Muscle layer of duodenum (tissue), 2 donors: ENCODE data around the gene ZNF687.
A peak's percentile ranks its signal among the peaks of the same experiment; 100 is the strongest.

Experiments
- H3K27ac ChIP-seq: one replicate; pipeline ENCODE4 v1.7.0; 2013; ENCODE audit warnings: mild to moderate bottlenecking, low read length
- H3K27me3 ChIP-seq: one replicate; pipeline ENCODE4 v1.7.0; 2013; ENCODE audit warnings: low read depth, mild to moderate bottlenecking, control low read depth, low read length
- H3K36me3 ChIP-seq, 2 donors: one replicate each; pipeline ENCODE4 v1.7.0; 2013; ENCODE audit warnings: low read length in 2 of 2, control low read depth in 1 of 2, mild to moderate bottlenecking in 1 of 2; ENCODE audit not compliant: insufficient read depth in 2 of 2, control insufficient read depth in 1 of 2
- H3K4me1 ChIP-seq, 2 donors: one replicate each; pipeline ENCODE4 v1.7.0; 2013; ENCODE audit warnings: low read length in 2 of 2, mild to moderate bottlenecking in 2 of 2, control low read depth in 1 of 2, moderate library complexity in 1 of 2; ENCODE audit not compliant: insufficient read depth in 2 of 2, control insufficient read depth in 1 of 2
- H3K4me3 ChIP-seq, 2 donors: one replicate each; pipeline ENCODE4 v1.7.0; 2013; ENCODE audit warnings: low read length in 2 of 2, low read depth in 1 of 2, mild to moderate bottlenecking in 1 of 2
- H3K9me3 ChIP-seq, 2 donors: one replicate each; pipeline ENCODE4 v1.7.0; 2013; ENCODE audit warnings: low read length in 2 of 2, control low read depth in 1 of 2, mild to moderate bottlenecking in 1 of 2; ENCODE audit not compliant: control insufficient read depth in 1 of 2
- donor health status: healthy.

Gene ZNF687

GRCh38 chr1:151290709-151291303 is 8.7 kb downstream of the ZNF687 start:
- H3K27ac ChIP-seq = no peak overlapping the region
- peaks cover 68 to 92% of the 10 kb centered on the region in 2 donors for H3K36me3 ChIP-seq
- H3K4me1 ChIP-seq = no peaks in the 10 kb centered on the region
- H3K4me3 ChIP-seq = no peak overlapping the region
- H3K27me3 ChIP-seq = no peaks in the 10 kb centered on the region
- no peaks in the 10 kb centered on the region for H3K9me3 ChIP-seq

GRCh38 chr1:151292207-151293030 is 10.3 kb downstream of the ZNF687 start:
- no peaks in the 10 kb centered on the region for H3K27me3 ChIP-seq
- peaks cover 60 to 90% of the 10 kb centered on the region in 2 donors for H3K36me3 ChIP-seq
- no peaks in the 10 kb centered on the region for H3K4me1 ChIP-seq
- no peak overlapping the region for H3K27ac ChIP-seq
- H3K9me3 ChIP-seq = no peaks in the 10 kb centered on the region
- no peak overlapping the region for H3K4me3 ChIP-seq

- peaks cover 60 to 89% of the 10 kb centered on the region in 2 donors for H3K36me3 ChIP-seq
- H3K4me1 ChIP-seq = no peaks in the 10 kb centered on the region
- no peak overlapping the region for H3K4me3 ChIP-seq
- no peak overlapping the region for H3K27ac ChIP-seq
- H3K9me3 ChIP-seq = no peaks in the 10 kb centered on the region
- no peaks in the 10 kb centered on the region for H3K27me3 ChIP-seq
Observed at GRCh38 chr1:151293093-151293492, 11.0 kb downstream of the ZNF687 start.

GRCh38 chr1:151294742-151295462 is 12.8 kb downstream of the ZNF687 start:
- no peak overlapping the region for H3K27ac ChIP-seq

GRCh38 chr1:151309811-151310323 is 27.8 kb downstream of the ZNF687 start:
- H3K27ac ChIP-seq = peak overlapping the region; percentile 82
- no peak overlapping the region for H3K4me3 ChIP-seq
- H3K9me3 ChIP-seq = no peaks in the 10 kb centered on the region
- peaks cover 56 to 62% of the 10 kb centered on the region in 2 donors for H3K36me3 ChIP-seq
- H3K27me3 ChIP-seq = no peaks in the 10 kb centered on the region
- peaks cover 33 to 49% of the 10 kb centered on the region in 2 donors for H3K4me1 ChIP-seq

More at GRCh38 chr1:151294742-151295462, 12.8 kb downstream of the ZNF687 start:
- Histone ChIP-seq H3K4me1 (no peaks in the 10 kb centered on the region), H3K4me3 (no peak overlapping the region), H3K9me3 (no peaks in the 10 kb centered on the region), H3K27me3 (no peaks in the 10 kb centered on the region), H3K36me3 (peaks cover 59 to 89% of the 10 kb centered on the region in 2 donors)

- Histone ChIP-seq H3K4me3 (no peak overlapping the region), H3K27ac (peak overlapping the region; percentile 82), H3K36me3 (peaks cover 55 to 62% of the 10 kb centered on the region in 2 donors), H3K27me3 (no peaks in the 10 kb centered on the region), H3K4me1 (peaks cover 33 to 49% of the 10 kb centered on the region in 2 donors), H3K9me3 (no peaks in the 10 kb centered on the region)
Observed at GRCh38 chr1:151311011-151311410, 28.9 kb downstream of the ZNF687 start.

GRCh38 chr1:151311589-151312331 is 29.7 kb downstream of the ZNF687 start:
- Histone ChIP-seq H3K36me3 (peaks cover 55 to 58% of the 10 kb centered on the region in 2 donors), H3K27ac (peak overlapping the region; percentile 82), H3K9me3 (no peaks in the 10 kb centered on the region), H3K4me1 (peaks cover 33 to 49% of the 10 kb centered on the region in 2 donors), H3K4me3 (no peak overlapping the region), H3K27me3 (no peaks in the 10 kb centered on the region)

GRCh38 chr1:151312411-151312810 is 30.3 kb downstream of the ZNF687 start:
- H3K4me3 ChIP-seq = no peak overlapping the region
- no peaks in the 10 kb centered on the region for H3K27me3 ChIP-seq
- H3K27ac ChIP-seq = peak overlapping the region; percentile 82
- peaks cover 33 to 49% of the 10 kb centered on the region in 2 donors for H3K4me1 ChIP-seq
- H3K9me3 ChIP-seq = no peaks in the 10 kb centered on the region
- H3K36me3 ChIP-seq = peaks cover 49 to 52% of the 10 kb centered on the region in 2 donors

- H3K9me3 ChIP-seq = no peaks in the 10 kb centered on the region
- peaks cover 45 to 48% of the 10 kb centered on the region in 2 donors for H3K36me3 ChIP-seq
- H3K4me3 ChIP-seq = no peak overlapping the region
- peaks cover 33 to 49% of the 10 kb centered on the region in 2 donors for H3K4me1 ChIP-seq
- no peaks in the 10 kb centered on the region for H3K27me3 ChIP-seq
- H3K27ac ChIP-seq = peak overlapping the region; percentile 82
Observed at GRCh38 chr1:151312826-151313225, 30.7 kb downstream of the ZNF687 start.

- Histone ChIP-seq H3K27ac (peak overlapping the region; percentile 41), H3K4me1 (peaks cover 33 to 49% of the 10 kb centered on the region in 2 donors), H3K27me3 (no peaks in the 10 kb centered on the region), H3K4me3 (no peak overlapping the region), H3K9me3 (no peaks in the 10 kb centered on the region), H3K36me3 (peaks cover 39 to 41% of the 10 kb centered on the region in 2 donors)
Observed at GRCh38 chr1:151313501-151313900, 31.4 kb downstream of the ZNF687 start.
